Astrocyte of the cerebellum (primary cell): Measurements from ENCODE around the gene ADRB1.

Experiments used
- DNase-seq: peaks from one replicate; pipeline ENCODE4 v3.0.0-alpha.2; 2011; ENCODE audit warnings: low read depth
- H3K4me3 ChIP-seq: 2 replicates; pipeline ENCODE4 v1.5.1; 2011; ENCODE audit warnings: mild to moderate bottlenecking, low read depth, low read length, moderate library complexity
- CTCF ChIP-seq: IDR thresholded peaks from 2 replicates; pipeline ENCODE4 v1.5.1; 2012; ENCODE audit warnings: low read length, low read depth, moderate library complexity, mild to moderate bottlenecking; ENCODE audit errors: missing control alignments
- in situ Hi-C: cut with HindIII; loops from 2 replicates; pipeline ENCODE4 v1.10.0; 2017; ENCODE audit warnings: low sequenced_read_pairs

ADRB1 gene

GRCh38 chr10:114043532-114044246 is at the start of gene ADRB1:
Gene ADRB1, plus strand, starts transcription at chr10:114043866. Its CDS starts 267 bp downstream, at chr10:114044133.
- in situ Hi-C loops, result no loop called here
- DNase-seq, result no peak
- peak within 1 kb of the TSS; percentile 45 for H3K4me3 ChIP-seq
- TF ChIP-seq CTCF, result no peak

- no peak for TF ChIP-seq CTCF
- H3K4me3 ChIP-seq, result no peak overlapping the region
- DNase-seq, result peak; percentile 11
- in situ Hi-C loops, result no loop called here
Measured at GRCh38 chr10:113995201-113995600, 48.5 kb upstream of the ADRB1 start.

- no peak for DNase-seq
- in situ Hi-C loops, result no loop called here
- TF ChIP-seq CTCF, result no peak
- H3K4me3 ChIP-seq, result no peak overlapping the region
Measured at GRCh38 chr10:113997428-113997827, 46.2 kb upstream of the ADRB1 start.

GRCh38 chr10:113999531-113999930 is 44.1 kb upstream of the ADRB1 start:
- DNase-seq, result no peak
- TF ChIP-seq CTCF, result no peak
- in situ Hi-C loops, result no loop called here
- no peak overlapping the region for H3K4me3 ChIP-seq

DNA sequence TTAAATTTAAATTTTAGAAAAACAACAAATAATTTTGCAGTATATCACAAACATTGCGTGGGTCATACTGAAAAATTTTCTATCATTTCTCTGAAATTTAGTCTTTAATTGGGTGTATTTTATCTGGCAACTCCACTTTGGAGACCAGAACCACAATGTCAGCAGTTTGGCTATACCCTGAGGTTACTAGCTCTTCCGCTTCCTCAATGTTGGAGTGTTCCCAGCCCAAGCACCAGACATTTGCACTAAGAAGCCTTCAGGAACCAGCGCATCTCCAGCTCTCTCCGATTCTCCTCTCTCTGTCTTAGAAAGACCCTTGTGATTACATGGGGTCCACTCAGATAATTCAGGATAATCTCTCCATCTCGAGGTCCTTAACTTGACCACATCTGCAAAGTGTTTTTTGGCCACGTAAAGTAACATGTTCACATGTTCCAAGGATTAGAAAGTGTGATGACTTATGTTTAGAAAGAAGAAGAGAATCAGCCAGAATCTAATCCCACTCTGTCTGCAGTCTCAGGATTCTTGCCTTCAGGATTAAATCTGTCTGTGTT is 43.1 kb upstream of the ADRB1 start:
- no peak for DNase-seq
- no peak overlapping the region for H3K4me3 ChIP-seq
- TF ChIP-seq CTCF, result no peak
- in situ Hi-C loops, result no loop called here

- DNase-seq, result no peak
- no peak overlapping the region for H3K4me3 ChIP-seq
- TF ChIP-seq CTCF, result no peak
- in situ Hi-C loops, result no loop called here
Measured at GRCh38 chr10:114002422-114002821, 41.2 kb upstream of the ADRB1 start.
